GM19351 (cell line): ENCODE results near the gene PTCD2.

Source experiments
- ATAC-seq: cut with Tn5 transposase; IDR thresholded peaks from one replicate; pipeline ENCODE4 v1.9.1; 2021; ENCODE audit warnings: mild to moderate bottlenecking, moderate library complexity; ENCODE audit not compliant: unreplicated experiment

Gene PTCD2

DNA sequence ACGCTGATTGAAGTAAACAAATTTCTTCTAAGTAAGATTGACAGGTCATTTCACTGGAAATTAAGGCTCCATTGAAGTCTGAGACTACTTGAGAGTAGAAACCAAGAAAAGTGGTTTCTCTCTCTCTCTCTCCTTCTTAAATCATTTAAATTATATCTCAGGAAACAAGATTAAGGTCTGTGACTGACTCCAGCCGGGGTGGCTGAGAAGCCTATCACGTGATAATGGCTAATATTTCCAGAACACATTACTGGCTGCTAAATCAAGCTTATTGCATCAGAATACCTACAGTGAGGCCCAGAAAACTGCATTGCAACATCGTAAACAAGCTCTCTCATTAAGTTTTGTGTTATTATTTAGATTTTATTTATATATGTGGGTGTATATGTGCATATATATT is 88.4 kb downstream of the PTCD2 start:
- ATAC-seq: no peak

DNA sequence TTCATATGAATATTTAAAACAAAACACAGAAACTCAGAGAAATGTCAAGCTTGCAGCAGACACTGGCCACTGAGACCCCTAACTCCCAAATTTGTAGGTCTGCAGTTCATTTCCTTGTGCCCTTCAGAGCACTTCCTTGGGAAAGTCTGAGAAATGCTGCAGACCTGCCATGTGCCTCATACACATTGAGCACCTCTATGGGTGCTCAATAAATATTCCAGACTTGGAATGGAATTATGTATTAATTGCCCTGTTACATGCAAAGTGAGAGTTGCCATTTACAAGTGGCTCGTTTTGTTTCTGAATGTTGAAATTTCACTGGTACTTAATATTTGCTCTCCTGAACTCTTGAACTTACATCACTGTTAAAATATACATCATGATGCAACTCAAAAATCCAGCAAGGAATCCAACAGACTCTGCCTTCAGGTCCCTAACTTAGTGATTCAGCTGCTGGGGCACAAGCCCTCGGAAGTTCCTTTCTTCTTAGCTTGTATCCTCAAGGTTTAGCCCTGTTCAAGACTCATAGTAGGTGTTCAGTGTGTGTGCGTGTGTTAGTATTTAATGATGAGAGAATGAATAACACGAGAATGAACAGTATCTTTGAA is 90.6 kb downstream of the PTCD2 start:
- ATAC-seq: no peak

DNA sequence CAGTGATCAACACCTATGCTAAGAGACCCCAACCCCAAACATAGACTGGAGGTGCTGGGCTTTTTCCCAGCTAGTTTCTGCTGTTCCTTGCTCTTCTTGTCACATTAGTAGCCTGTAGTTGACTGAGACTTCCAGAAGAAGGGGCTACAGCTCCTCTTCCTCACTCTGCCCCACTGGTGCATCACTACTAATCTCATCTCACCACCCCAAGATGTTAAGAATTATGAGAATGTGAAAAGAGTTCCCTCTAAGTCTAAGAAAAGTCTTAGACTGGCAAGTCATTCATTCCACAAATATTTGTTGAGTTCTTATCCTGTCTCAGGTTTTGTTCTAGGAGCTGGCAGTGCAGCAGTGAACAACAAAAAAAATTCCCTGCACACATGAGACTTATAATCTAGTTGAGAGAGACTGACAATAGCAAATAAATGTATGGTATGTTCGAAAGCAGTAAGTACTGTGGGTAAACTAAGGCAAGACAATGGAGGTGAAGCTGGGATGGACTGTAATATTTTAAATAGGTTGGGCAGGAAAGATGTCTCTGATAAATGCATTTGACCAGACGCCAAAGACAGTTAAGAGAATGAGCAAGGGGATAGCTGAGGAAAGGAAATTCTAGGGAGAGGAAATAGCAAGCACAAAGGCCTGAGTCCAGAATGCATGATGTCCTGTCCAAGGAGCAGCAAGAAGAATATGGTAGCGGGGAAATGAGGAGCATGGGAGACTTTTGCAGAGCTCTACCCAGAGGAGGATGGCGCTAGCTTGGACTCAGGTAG is 92.3 kb downstream of the PTCD2 start:
- ATAC-seq: no peak

DNA sequence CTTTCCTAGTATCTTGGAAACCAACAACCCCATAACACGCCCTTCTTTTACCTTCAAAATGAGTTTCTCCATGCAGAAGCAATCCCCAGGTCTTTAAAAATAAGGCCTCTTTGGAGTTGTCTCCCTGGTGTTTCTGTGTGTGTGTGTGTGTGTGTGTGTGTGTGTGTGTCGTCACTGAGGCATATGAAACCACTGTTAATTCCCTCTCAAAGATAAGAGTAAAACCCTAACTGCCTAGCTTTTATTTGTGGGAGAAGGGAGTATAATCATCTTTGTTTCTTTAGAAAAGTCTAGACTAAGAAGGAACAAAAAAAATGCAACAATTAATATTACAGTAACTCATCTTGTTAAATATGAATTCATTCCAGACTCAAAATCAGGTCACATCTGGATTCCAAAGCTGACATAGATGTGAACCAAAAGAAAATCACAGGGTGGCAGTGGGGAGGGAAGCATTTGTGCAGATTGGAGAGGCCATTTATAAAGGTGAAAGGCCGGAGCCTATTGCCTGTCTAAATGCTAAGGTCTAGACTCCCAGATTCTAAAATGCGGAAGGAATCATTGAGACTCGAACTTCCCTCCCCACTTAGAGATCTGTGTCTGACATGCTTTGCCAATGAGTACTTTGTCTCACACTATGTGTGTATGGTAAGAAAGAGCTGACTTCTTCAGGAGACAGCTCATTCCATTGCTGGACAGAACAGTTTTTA is 95.6 kb downstream of the PTCD2 start:
- ATAC-seq: no peak

DNA sequence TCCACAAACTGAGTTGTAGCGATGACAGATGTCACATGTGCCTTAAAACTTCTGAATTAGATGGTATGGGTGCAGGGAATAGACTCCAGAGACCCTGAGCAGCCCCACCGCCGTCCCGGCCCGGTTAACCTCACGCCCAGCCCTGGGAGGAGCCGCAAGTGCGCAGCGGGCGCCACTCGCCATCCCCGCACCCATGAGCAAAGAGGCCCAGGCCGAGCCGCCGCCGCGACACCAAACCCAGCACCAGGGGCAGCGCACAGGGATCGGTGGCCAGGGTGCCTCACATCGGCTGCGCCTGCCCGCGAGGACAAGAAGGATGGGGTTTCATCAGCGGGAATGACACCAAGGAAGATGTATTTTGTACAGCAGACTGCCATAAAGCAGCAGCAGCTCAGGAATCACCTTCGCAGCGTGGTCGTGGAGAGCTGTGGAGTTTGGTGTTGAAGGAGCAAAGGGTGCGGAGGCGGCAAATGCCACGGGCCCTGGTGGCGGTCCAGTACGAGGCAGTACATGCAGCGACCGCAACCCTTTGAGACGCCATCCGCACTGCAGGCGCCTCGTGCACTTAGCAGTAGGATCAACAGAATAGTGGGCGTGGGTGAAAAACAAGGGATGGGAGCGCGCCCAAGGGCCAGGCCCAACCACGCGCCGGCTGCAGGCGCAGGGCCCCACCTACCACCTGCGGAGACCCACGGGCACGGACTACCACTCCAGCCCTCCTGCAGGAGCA is 97.3 kb downstream of the PTCD2 start:
- no peak for ATAC-seq
